DOHH2 (cell line): ENCODE data around the gene UROD.
A peak's percentile ranks its signal among the peaks of the same experiment; 100 is the strongest.
"Not testable (repeated sequence)": the region's sequence is repeated elsewhere in the genome, so short reads cannot be mapped to it uniquely, and the experiment has no call there.

Experiments
- H3F3A ChIP-seq: fragments of 200-600 bp; sonication (generic), shearing (Covaris generic); 2 replicates; pipeline ENCODE4 v1.6.0; 2016; ENCODE audit warnings: antibody characterized with exemption, mild to moderate bottlenecking; ENCODE audit not compliant: control insufficient read depth, insufficient read depth
- H3K27ac ChIP-seq: fragments of 200-600 bp; sonication (generic); 2 replicates; pipeline ENCODE4 v1.5.1; 2014; ENCODE audit warnings: low read depth, mild to moderate bottlenecking, low read length, moderate library complexity
- H3K27me3 ChIP-seq: fragments of 200-600 bp; sonication (generic); 2 replicates; pipeline ENCODE4 v1.6.1; 2014; ENCODE audit warnings: mild to moderate bottlenecking, low read length, mixed read lengths; ENCODE audit not compliant: control insufficient read depth
- H3K36me3 ChIP-seq: fragments of 200-600 bp; sonication (generic); 2 replicates; pipeline ENCODE4 v1.6.1; 2014; ENCODE audit warnings: mild to moderate bottlenecking, low read length, moderate library complexity, mixed read lengths; ENCODE audit not compliant: control insufficient read depth
- H3K4me1 ChIP-seq: fragments of 200-600 bp; sonication (generic); 2 replicates; pipeline ENCODE4 v1.6.1; 2014; ENCODE audit warnings: mild to moderate bottlenecking, low read length, mixed read lengths; ENCODE audit not compliant: control insufficient read depth
- H3K4me2 ChIP-seq: fragments of 200-600 bp; sonication (generic); 2 replicates; pipeline ENCODE4 v1.6.0; 2014; ENCODE audit warnings: mild to moderate bottlenecking, low read length, moderate library complexity
- H3K4me3 ChIP-seq: fragments of 200-600 bp; sonication (generic); 2 replicates; pipeline ENCODE4 v1.5.1; 2014; ENCODE audit warnings: mild to moderate bottlenecking, low read length, mixed read lengths
- H3K79me2 ChIP-seq: fragments of 200-600 bp; sonication (generic); 2 replicates; pipeline ENCODE4 v1.6.1; 2014; ENCODE audit warnings: mild to moderate bottlenecking, low read length, mixed read lengths; ENCODE audit not compliant: control insufficient read depth
- H3K9me2 ChIP-seq: fragments of 200-600 bp; sonication (generic); replicated peaks from 2 replicates; pipeline ENCODE4 v1.6.1; 2014; ENCODE audit warnings: mild to moderate bottlenecking, low read length, mixed read lengths; ENCODE audit not compliant: control insufficient read depth
- H3K9me3 ChIP-seq: fragments of 200-600 bp; sonication (generic); 2 replicates; pipeline ENCODE4 v1.6.1; 2014; ENCODE audit warnings: antibody characterized with exemption, low read length, mixed read lengths; ENCODE audit not compliant: control insufficient read depth, insufficient read depth
- H4K20me1 ChIP-seq: fragments of 200-600 bp; sonication (generic); 2 replicates; pipeline ENCODE4 v1.6.0; 2014; ENCODE audit warnings: low read depth, mild to moderate bottlenecking, antibody characterized with exemption, low read length, moderate library complexity; ENCODE audit not compliant: control insufficient read depth, insufficient read depth
- CTCF ChIP-seq: fragments of 200-600 bp; sonication (generic); IDR thresholded peaks from one replicate; pipeline ENCODE4 v1.5.1; 2014; ENCODE audit warnings: antibody characterized with exemption, mild to moderate bottlenecking, low read depth, low read length; ENCODE audit not compliant: poor library complexity, severe bottlenecking
- EZH2phosphoT487 ChIP-seq: fragments of 200-600 bp; sonication (generic); IDR thresholded peaks from 2 replicates; pipeline ENCODE4 v1.6.1; 2017; ENCODE audit warnings: borderline replicate concordance, mild to moderate bottlenecking, antibody characterized with exemption, low read length, moderate library complexity, mixed read lengths

UROD gene

GRCh38 chr1:45051005-45051772 is 39.1 kb downstream of the UROD start:
- Histone ChIP-seq H3K4me3 (no peak overlapping the region), H3K79me2 (no peaks in the 10 kb centered on the region), H3K4me1 (peaks cover 35% of the 10 kb centered on the region), H3K36me3 (no peaks in the 10 kb centered on the region), H3K9me3 (no peaks in the 10 kb centered on the region), H3K27me3 (0 out of 2 replicates have a peak, but pooled peaks cover 1% of the 10 kb centered on the region), H3K27ac (no peak overlapping the region), H3K4me2 (0 out of 2 replicates have a peak overlapping the region, but pooled peaks have one; percentile 20), H4K20me1 (no peaks in the 10 kb centered on the region), H3K9me2 (no peaks in the 10 kb centered on the region), H3F3A (peaks cover 3% of the 10 kb centered on the region; the same call in 1 of the 2 replicates)
- no peak for TF ChIP-seq EZH2phosphoT487
- no peak for TF ChIP-seq CTCF

- no peak overlapping the region for H3K4me2 ChIP-seq
- H3K79me2 ChIP-seq = no peaks in the 10 kb centered on the region
- H3K27me3 ChIP-seq = no peaks in the 10 kb centered on the region
- no peaks in the 10 kb centered on the region for H3F3A ChIP-seq
- no peak overlapping the region for H3K4me3 ChIP-seq
- no peaks in the 10 kb centered on the region for H3K36me3 ChIP-seq
- H3K27ac ChIP-seq = no peak overlapping the region
- H3K9me2 ChIP-seq = no peaks in the 10 kb centered on the region
- H3K9me3 ChIP-seq = no peaks in the 10 kb centered on the region
- TF ChIP-seq EZH2phosphoT487 = no peak
- no peak for TF ChIP-seq CTCF
- H4K20me1 ChIP-seq = no peaks in the 10 kb centered on the region
- peaks cover 13% of the 10 kb centered on the region for H3K4me1 ChIP-seq
Observed at GRCh38 chr1:45057542-45057941, 45.5 kb downstream of the UROD start.

GRCh38 chr1:45059829-45060228 is 47.8 kb downstream of the UROD start:
- no peaks in the 10 kb centered on the region for H3F3A ChIP-seq
- no peaks in the 10 kb centered on the region for H4K20me1 ChIP-seq
- H3K36me3 ChIP-seq = no peaks in the 10 kb centered on the region
- TF ChIP-seq CTCF (no peak), EZH2phosphoT487 (no peak)
- no peaks in the 10 kb centered on the region; the same call in 1 of the 2 replicates for H3K27me3 ChIP-seq
- no peaks in the 10 kb centered on the region for H3K4me1 ChIP-seq
- no peak overlapping the region for H3K4me2 ChIP-seq
- H3K79me2 ChIP-seq = no peaks in the 10 kb centered on the region
- no peaks in the 10 kb centered on the region for H3K9me3 ChIP-seq
- no peak overlapping the region for H3K4me3 ChIP-seq
- no peaks in the 10 kb centered on the region for H3K9me2 ChIP-seq
- no peak overlapping the region for H3K27ac ChIP-seq

- H3K36me3 ChIP-seq, H3K4me1 ChIP-seq, H3K9me3 ChIP-seq, H3F3A ChIP-seq, H3K4me3 ChIP-seq, H3K4me2 ChIP-seq, H3K27me3 ChIP-seq, H3K79me2 ChIP-seq, H3K27ac ChIP-seq, H3K9me2 ChIP-seq, H4K20me1 ChIP-seq: not testable (repeated sequence)
Observed at GRCh38 chr1:45062463-45062862, 50.4 kb downstream of the UROD start.
